ENCODE data around the gene ELAC2.

DNA sequence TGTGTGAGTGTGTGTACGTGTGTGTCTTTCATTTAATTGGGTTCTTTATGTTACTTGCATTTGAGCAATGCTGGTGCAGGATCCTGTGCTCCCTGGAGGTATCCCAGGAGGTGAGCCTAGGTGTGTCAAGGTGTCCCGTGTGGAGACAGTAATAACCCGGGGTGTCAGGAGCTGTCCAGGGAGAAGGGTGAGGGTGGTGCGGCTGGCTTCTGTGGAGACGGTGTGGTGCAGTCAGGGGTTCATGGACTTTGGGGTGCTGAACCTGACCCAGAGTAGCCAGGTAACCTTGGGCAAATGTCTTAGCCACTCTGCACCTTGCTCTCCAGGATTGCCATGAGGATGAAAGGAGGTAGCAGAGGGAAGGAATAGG, 7.4 kb upstream of the ELAC2 start:
- no peak for TF ChIP-seq EZH2 (IDR thresholded peaks at IDR 0.05; ENCODE audit: low read depth)
- TF ChIP-seq, protein P1, sequence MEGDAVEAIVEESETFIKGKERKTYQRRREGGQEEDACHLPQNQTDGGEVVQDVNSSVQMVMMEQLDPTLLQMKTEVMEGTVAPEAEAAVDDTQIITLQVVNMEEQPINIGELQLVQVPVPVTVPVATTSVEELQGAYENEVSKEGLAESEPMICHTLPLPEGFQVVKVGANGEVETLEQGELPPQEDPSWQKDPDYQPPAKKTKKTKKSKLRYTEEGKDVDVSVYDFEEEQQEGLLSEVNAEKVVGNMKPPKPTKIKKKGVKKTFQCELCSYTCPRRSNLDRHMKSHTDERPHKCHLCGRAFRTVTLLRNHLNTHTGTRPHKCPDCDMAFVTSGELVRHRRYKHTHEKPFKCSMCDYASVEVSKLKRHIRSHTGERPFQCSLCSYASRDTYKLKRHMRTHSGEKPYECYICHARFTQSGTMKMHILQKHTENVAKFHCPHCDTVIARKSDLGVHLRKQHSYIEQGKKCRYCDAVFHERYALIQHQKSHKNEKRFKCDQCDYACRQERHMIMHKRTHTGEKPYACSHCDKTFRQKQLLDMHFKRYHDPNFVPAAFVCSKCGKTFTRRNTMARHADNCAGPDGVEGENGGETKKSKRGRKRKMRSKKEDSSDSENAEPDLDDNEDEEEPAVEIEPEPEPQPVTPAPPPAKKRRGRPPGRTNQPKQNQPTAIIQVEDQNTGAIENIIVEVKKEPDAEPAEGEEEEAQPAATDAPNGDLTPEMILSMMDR (conservative IDR thresholded peaks at IDR 0.05): no peak

Data from PC-9 (cell line).